ENCODE results near the gene GPR37L1. TPM values are rescaled to one million over a fixed set of nuclear protein-coding genes. Genes with fewer than 3 reads are reported as not detected.

GPR37L1 gene
- total and polyA plus RNA-seq, 4 donors, result under 0.01 to 0.04 (median 0.02) TPM; not detected in 1

- Histone ChIP-seq H3K27me3 (ENCODE audit: control insufficient read depth in 4 of 4, insufficient read depth in 4 of 4, low read length in 3 of 4) (peaks cover 0 to 2% (median 0%) of the 10 kb centered on the region in 4 donors), H3K9me3 (ENCODE audit: control insufficient read depth in 4 of 4, low read length in 3 of 4) (no peaks in the 10 kb centered on the region), H3K9ac (ENCODE audit: low read depth in 1 of 2, low read length in 2 of 2) (no peak overlapping the region), H3K4me3 (ENCODE audit: low read depth in 1 of 3, low read length in 3 of 3) (no peak overlapping the region), H3K36me3 (ENCODE audit: control insufficient read depth in 4 of 4, insufficient read depth in 3 of 4, low read depth in 1 of 4, low read length in 3 of 4) (no peaks in the 10 kb centered on the region), H3K4me1 (ENCODE audit: control insufficient read depth in 4 of 4, insufficient read depth in 4 of 4, low read length in 3 of 4) (no peaks in the 10 kb centered on the region), H3K27ac (ENCODE audit: low read depth in 1 of 2, low read length in 2 of 2) (no peak overlapping the region)
- no peak for DNase-seq (ENCODE audit: low spot score)
- 88% methylated on average over 7 of the region's 7 CpGs for WGBS
- TF ChIP-seq HNF4A (conservative IDR thresholded peaks at IDR 0.05) (no peak), YY1 (IDR thresholded peaks at IDR 0.05) (no peak), GABPA (IDR thresholded peaks at IDR 0.05 in 1 of 2, conservative IDR thresholded peaks at IDR 0.05 in 1 of 2) (no peak), TAF1 (conservative IDR thresholded peaks at IDR 0.05) (no peak), NR2F2 (IDR thresholded peaks at IDR 0.05) (no peak), EGR1 (IDR thresholded peaks at IDR 0.05; ENCODE audit: low read depth in 2 of 2) (no peak), RXRA (IDR thresholded peaks at IDR 0.05) (no peak), SP1 (IDR thresholded peaks at IDR 0.05) (no peak), REST (IDR thresholded peaks at IDR 0.05) (no peak), JUND (IDR thresholded peaks at IDR 0.05) (no peak), ATF3 (IDR thresholded peaks at IDR 0.05) (no peak)
Observed at GRCh38 chr1:202124142-202124541, 1.4 kb downstream of the GPR37L1 start.

- no peaks in the 10 kb centered on the region for H3K9me3 ChIP-seq (ENCODE audit: control insufficient read depth in 4 of 4, low read length in 3 of 4)
- no peak overlapping the region for H3K9ac ChIP-seq (ENCODE audit: low read depth in 1 of 2, low read length in 2 of 2)
- no peaks in the 10 kb centered on the region for H3K4me1 ChIP-seq (ENCODE audit: control insufficient read depth in 4 of 4, insufficient read depth in 4 of 4, low read length in 3 of 4)
- peaks cover 0 to 2% (median 0%) of the 10 kb centered on the region in 4 donors for H3K27me3 ChIP-seq (ENCODE audit: control insufficient read depth in 4 of 4, insufficient read depth in 4 of 4, low read length in 3 of 4)
- WGBS, result 94% methylated on average over 8 of the region's 8 CpGs
- no peak for DNase-seq (ENCODE audit: low spot score)
- H3K4me3 ChIP-seq (ENCODE audit: low read depth in 1 of 3, low read length in 3 of 3), result no peak overlapping the region
- TF ChIP-seq NR2F2 (IDR thresholded peaks at IDR 0.05) (no peak), HNF4A (conservative IDR thresholded peaks at IDR 0.05) (no peak), CTCF (IDR thresholded peaks at IDR 0.05; ENCODE audit: low read depth, low read length, missing input control) (no peak), RXRA (IDR thresholded peaks at IDR 0.05) (no peak), YY1 (IDR thresholded peaks at IDR 0.05) (no peak), EGR1 (IDR thresholded peaks at IDR 0.05; ENCODE audit: low read depth in 2 of 2) (no peak), FOXA1 (IDR thresholded peaks at IDR 0.05) (no peak), ZBTB33 (IDR thresholded peaks at IDR 0.05) (no peak), RAD21 (IDR thresholded peaks at IDR 0.05) (no peak), MAX (IDR thresholded peaks at IDR 0.05) (no peak), TAF1 (conservative IDR thresholded peaks at IDR 0.05) (no peak), HNF4G (IDR thresholded peaks at IDR 0.05) (no peak), ATF3 (IDR thresholded peaks at IDR 0.05) (no peak), SP1 (IDR thresholded peaks at IDR 0.05) (no peak), FOXA2 (IDR thresholded peaks at IDR 0.05) (no peak)
- H3K36me3 ChIP-seq (ENCODE audit: control insufficient read depth in 4 of 4, insufficient read depth in 3 of 4, low read depth in 1 of 4, low read length in 3 of 4), result no peaks in the 10 kb centered on the region
- no peak overlapping the region for H3K27ac ChIP-seq (ENCODE audit: low read depth in 1 of 2, low read length in 2 of 2)
Observed at GRCh38 chr1:202125611-202126010, 2.9 kb downstream of the GPR37L1 start.
